H9 (cell line): ENCODE measurements around the gene FBXO31. TPM values are rescaled to one million over a fixed set of nuclear protein-coding genes. Genes with fewer than 3 reads are reported as not detected.

Source experiments
- DNase-seq: peaks from one replicate; pipeline ENCODE4 v3.0.0-alpha.2; 2017
- H2AFZ ChIP-seq: one replicate; pipeline ENCODE4 v1.6.1; 2013; ENCODE audit warnings: mild to moderate bottlenecking, low read length, control low read depth, moderate library complexity
- H2AK5ac ChIP-seq: 2 replicates; pipeline ENCODE4 v1.6.1; 2013; ENCODE audit warnings: low read length, control low read depth, mixed read lengths; ENCODE audit not compliant: insufficient read length
- H2BK120ac ChIP-seq: one replicate; pipeline ENCODE4 v1.6.1; 2013; ENCODE audit warnings: low read depth, mild to moderate bottlenecking, low read length, control low read depth, inconsistent platforms; ENCODE audit not compliant: poor library complexity, severe bottlenecking
- H2BK12ac ChIP-seq: 2 replicates; pipeline ENCODE4 v1.6.1; 2013; ENCODE audit warnings: low read length, control low read depth, mixed read lengths, low read depth; ENCODE audit not compliant: insufficient read length
- H2BK15ac ChIP-seq: 2 replicates; pipeline ENCODE4 v1.6.1; 2013; ENCODE audit warnings: low read depth, low read length, control low read depth
- H2BK20ac ChIP-seq: one replicate; pipeline ENCODE4 v1.6.1; 2013; ENCODE audit warnings: low read depth, mild to moderate bottlenecking, low read length, control low read depth, inconsistent platforms; ENCODE audit not compliant: poor library complexity, severe bottlenecking
- H2BK5ac ChIP-seq: 2 replicates; pipeline ENCODE4 v1.6.1; 2013; ENCODE audit warnings: low read length, control low read depth, mixed read lengths; ENCODE audit not compliant: insufficient read length
- H3K14ac ChIP-seq: 2 replicates; pipeline ENCODE4 v1.6.1; 2013; ENCODE audit warnings: low read length, control low read depth; ENCODE audit not compliant: insufficient read depth
- H3K18ac ChIP-seq: 2 replicates; pipeline ENCODE4 v1.6.1; 2013; ENCODE audit warnings: low read depth, mild to moderate bottlenecking, mixed read lengths, low read length, control low read depth; ENCODE audit not compliant: insufficient read length
- H3K23ac ChIP-seq: 2 replicates; pipeline ENCODE4 v1.6.1; 2013; ENCODE audit warnings: low read length, control low read depth, mixed read lengths, low read depth; ENCODE audit not compliant: insufficient read length
- H3K23me2 ChIP-seq: 2 replicates; pipeline ENCODE4 v1.6.1; 2013; ENCODE audit warnings: low read depth, mild to moderate bottlenecking, mixed read lengths, low read length, control low read depth; ENCODE audit not compliant: insufficient read length, poor library complexity, severe bottlenecking
- H3K27ac ChIP-seq: 2 replicates; pipeline ENCODE4 v1.5.1; 2013; ENCODE audit warnings: low read length, control low read depth, mixed read lengths, low read depth; ENCODE audit not compliant: insufficient read length
- H3K27me3 ChIP-seq: 2 replicates; pipeline ENCODE4 v1.6.1; 2013; ENCODE audit warnings: low read length, control low read depth, inconsistent platforms; ENCODE audit not compliant: insufficient read depth
- H3K4ac ChIP-seq: 2 replicates; pipeline ENCODE4 v1.6.1; 2013; ENCODE audit warnings: low read depth, mild to moderate bottlenecking, control low read depth, inconsistent platforms, low read length, moderate library complexity
- H3K4me1 ChIP-seq: 2 replicates; pipeline ENCODE4 v1.6.1; 2013; ENCODE audit warnings: low read length, control low read depth, inconsistent platforms; ENCODE audit not compliant: insufficient read depth
- H3K4me2 ChIP-seq: 2 replicates; pipeline ENCODE4 v1.6.1; 2013; ENCODE audit warnings: low read length, control low read depth, mixed read lengths; ENCODE audit not compliant: insufficient read length, insufficient read depth
- H3K56ac ChIP-seq: 2 replicates; pipeline ENCODE4 v1.6.1; 2013; ENCODE audit warnings: low read depth, mild to moderate bottlenecking, mixed read lengths, low read length, control low read depth; ENCODE audit not compliant: insufficient read length
- H3K79me1 ChIP-seq: 2 replicates; pipeline ENCODE4 v1.6.1; 2013; ENCODE audit warnings: low read depth, mild to moderate bottlenecking, moderate library complexity, low read length, control low read depth, inconsistent platforms; ENCODE audit not compliant: insufficient read depth, poor library complexity, severe bottlenecking
- H3K79me2 ChIP-seq: 2 replicates; pipeline ENCODE4 v1.6.1; 2013; ENCODE audit warnings: low read length, control low read depth, inconsistent platforms; ENCODE audit not compliant: insufficient read depth
- H3K9ac ChIP-seq: 2 replicates; pipeline ENCODE4 v1.6.1; 2013; ENCODE audit warnings: low read length, control low read depth, mixed read lengths; ENCODE audit not compliant: insufficient read length; ENCODE audit errors: extremely low read depth
- H3K9me3 ChIP-seq: one replicate; pipeline ENCODE4 v1.6.1; 2013; ENCODE audit warnings: low read depth, low read length, inconsistent platforms; ENCODE audit not compliant: control insufficient read depth
- H3T11ph ChIP-seq: one replicate; pipeline ENCODE4 v1.6.1; 2013; ENCODE audit warnings: mild to moderate bottlenecking, low read length, control low read depth, inconsistent platforms
- H4K20me1 ChIP-seq: one replicate; pipeline ENCODE4 v1.6.1; 2013; ENCODE audit not compliant: control insufficient read depth, insufficient read length, insufficient read depth
- H4K5ac ChIP-seq: 2 replicates; pipeline ENCODE4 v1.6.1; 2013; ENCODE audit warnings: low read depth, mild to moderate bottlenecking, mixed read lengths, low read length, control low read depth; ENCODE audit not compliant: insufficient read length
- H4K8ac ChIP-seq: replicated peaks from 2 replicates; pipeline ENCODE4 v1.6.1; 2013; ENCODE audit warnings: low read length, control low read depth, mixed read lengths, low read depth; ENCODE audit not compliant: insufficient read length
- H4K91ac ChIP-seq: 2 replicates; pipeline ENCODE4 v1.6.1; 2013; ENCODE audit warnings: low read depth, mild to moderate bottlenecking, moderate library complexity, mixed read lengths, low read length, control low read depth; ENCODE audit not compliant: insufficient read length
- H3K27ac Mint-ChIP-seq, 3 experiments: 2 replicates in 2 of 3; 3 replicates in 1 of 3; pipeline ENCODE4 v1.8.0; 2020 to 2021; ENCODE audit warnings: mixed read lengths in 3 of 3, mild to moderate bottlenecking in 1 of 3, moderate library complexity in 1 of 3
- H3K27me3 Mint-ChIP-seq: 2 replicates; pipeline ENCODE4 v1.8.0; 2021; ENCODE audit warnings: low read depth, mild to moderate bottlenecking, moderate library complexity, mixed read lengths
- H3K36me3 Mint-ChIP-seq, 3 experiments: 2 replicates in 2 of 3; 3 replicates in 1 of 3; pipeline ENCODE4 v1.8.0; 2020 to 2021; ENCODE audit warnings: low read depth in 3 of 3, mixed read lengths in 3 of 3; ENCODE audit not compliant: insufficient read depth in 1 of 3
- H3K4me1 Mint-ChIP-seq, 2 experiments: 2 replicates each; pipeline ENCODE4 v1.8.0; 2020; ENCODE audit warnings: mixed read lengths in 2 of 2
- H3K4me3 Mint-ChIP-seq, 2 experiments: 2 replicates in 1 of 2; 3 replicates in 1 of 2; pipeline ENCODE4 v1.8.0; 2020 to 2021; ENCODE audit warnings: mild to moderate bottlenecking in 2 of 2, mixed read lengths in 2 of 2, moderate library complexity in 1 of 2
- H3K9me3 Mint-ChIP-seq, 2 experiments: 2 replicates in 1 of 2; 3 replicates in 1 of 2; pipeline ENCODE4 v1.8.0; 2020; ENCODE audit warnings: mild to moderate bottlenecking in 2 of 2, mixed read lengths in 2 of 2, moderate library complexity in 1 of 2
- CTCF ChIP-seq: fragments of 200-600 bp; sonication (generic); conservative IDR thresholded peaks from 3 replicates; pipeline ENCODE4 v1.8.0; 2021; ENCODE audit warnings: antibody characterized with exemption, mild to moderate bottlenecking
- WGBS: extraction: QIAGEN DNeasy Blood & Tissue Kit; methylation state at CpG from one replicate; pipeline ENCODE4 v1.1.7; 2013; ENCODE audit warnings: missing lambda C conversion rate, low lambda C conversion rate, mixed read lengths; ENCODE audit not compliant: insufficient read length; ENCODE audit errors: extremely low coverage; 5-methylcytosine and 5-hydroxymethylcytosine counted together
- total RNA-seq: library from RNA; stranded (reverse); gene quantifications from 2 replicates; pipeline ENCODE4 v1.2.1, GENCODE V29; 2021

FBXO31 gene
- total RNA-seq, 1 experiment from 2014 or later, result 24.2 TPM

DNA sequence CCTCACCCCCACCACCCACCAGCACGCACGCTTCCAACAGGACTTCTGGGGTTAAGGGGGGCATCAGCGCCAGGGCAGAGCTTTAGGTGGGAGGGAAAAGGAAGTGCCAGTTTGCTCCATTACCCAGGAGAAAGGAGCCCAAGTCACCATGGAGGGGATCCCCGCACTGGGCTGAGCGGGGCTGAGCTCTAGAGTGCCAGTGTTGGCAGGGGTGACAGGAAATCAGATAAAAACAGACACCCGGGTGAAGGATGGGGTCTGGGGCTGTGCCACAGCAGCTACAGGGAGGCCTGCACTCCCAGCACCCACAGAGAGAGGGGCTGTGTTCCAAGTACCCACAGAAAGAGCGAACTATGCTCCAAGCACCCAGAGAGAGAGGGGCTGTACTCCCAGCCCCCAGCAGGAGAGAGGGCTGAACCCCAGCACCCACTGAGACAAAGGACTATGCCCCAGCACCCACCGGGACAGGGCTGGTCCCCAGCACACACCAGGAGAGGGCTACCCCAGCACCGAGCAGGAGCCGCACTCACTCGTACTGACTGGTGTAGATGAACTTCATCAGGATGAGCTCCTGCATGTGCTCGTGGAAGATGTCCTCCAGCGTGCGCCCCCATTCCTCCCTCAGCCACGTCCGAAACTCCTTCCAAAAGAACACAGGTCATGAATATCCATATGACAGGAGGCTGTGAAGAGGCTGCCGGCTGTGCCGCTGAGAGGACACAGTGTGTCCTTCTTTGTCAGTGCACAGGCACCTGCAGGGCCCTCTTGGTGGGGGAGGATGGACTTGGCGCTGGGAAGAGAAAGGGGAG is 47.7 kb downstream of the FBXO31 start:
- Histone ChIP-seq H3K4ac (no peak overlapping the region), H4K20me1 (no peaks in the 10 kb centered on the region), H3K79me1 (no peaks in the 10 kb centered on the region), H3K9ac (no peak overlapping the region), H2BK20ac (no peak overlapping the region), H3K4me2 (no peak overlapping the region), H3K9me3 (no peaks in the 10 kb centered on the region), H3T11ph (no peak overlapping the region), H2BK5ac (no peak overlapping the region), H2BK120ac (no peak overlapping the region), H3K4me1 (no peaks in the 10 kb centered on the region), H3K56ac (no peak overlapping the region), H3K27ac (no peak overlapping the region), H3K23ac (no peak overlapping the region), H4K8ac (no peak overlapping the region), H3K27me3 (no peaks in the 10 kb centered on the region), H4K91ac (no peak overlapping the region), H2BK15ac (no peak overlapping the region), H2BK12ac (no peak overlapping the region), H2AK5ac (no peak overlapping the region), H2AFZ (no peak overlapping the region), H4K5ac (no peak overlapping the region), H3K14ac (no peak overlapping the region; the same call in 1 of the 2 replicates), H3K79me2 (no peaks in the 10 kb centered on the region), H3K18ac (no peak overlapping the region), H3K23me2 (no peaks in the 10 kb centered on the region)
- TF ChIP-seq CTCF, result no peak
- Mint-ChIP-seq H3K9me3 (no peaks in the 10 kb centered on the region), H3K4me3 (no peak overlapping the region; a peak in 1 of 5 replicates), H3K36me3 (peaks cover 16 to 29% (median 23%) of the 10 kb centered on the region in 3 experiments; a peak in 6 of 7 replicates), H3K27ac (0 out of 7 replicates have a peak overlapping the region, but pooled peaks of 1 of the 3 experiments have one; percentile 23), H3K27me3 (no peaks in the 10 kb centered on the region; the same call in 1 of the 2 replicates), H3K4me1 (0 out of 4 replicates have a peak, but pooled peaks cover 0 to 3% of the 10 kb centered on the region in 2 experiments)
- no CpG with 5 or more reads among the region's 19 CpGs for WGBS
- DNase-seq, result no peak
